KG1 (cell line): Measurements from ENCODE around the gene MTHFD1L.
"Not testable (repeated sequence)": the region's sequence is repeated elsewhere in the genome, so short reads cannot be mapped to it uniquely, and the experiment has no call there.

Source experiments
- DNase-seq: peaks from one replicate; lab custom pipeline; 2025; lab: John Stamatoyannopoulos, UW

Gene MTHFD1L

GRCh38 chr6:151041686-151042085, 176.2 kb downstream of the MTHFD1L start:
- no peak for DNase-seq

- not testable (repeated sequence) for DNase-seq
These were observed 177.4 kb downstream of the MTHFD1L start for GRCh38 chr6:151042911-151043330.

GRCh38 chr6:151043944-151044343, 178.4 kb downstream of the MTHFD1L start:
- no peak for DNase-seq

- DNase-seq, result no peak
These were observed 179.3 kb downstream of the MTHFD1L start for GRCh38 chr6:151044465-151045441.

- DNase-seq, result not testable (repeated sequence)
These were observed 180.2 kb downstream of the MTHFD1L start for GRCh38 chr6:151045511-151046222.

GRCh38 chr6:151051164-151051563, 185.7 kb downstream of the MTHFD1L start:
- DNase-seq, result no peak

- DNase-seq, result no peak
These were observed 186.6 kb downstream of the MTHFD1L start for GRCh38 chr6:151052021-151052646.

- DNase-seq, result no peak
These were observed 188.8 kb downstream of the MTHFD1L start for GRCh38 chr6:151054306-151054705.

GRCh38 chr6:151056230-151056907, 190.9 kb downstream of the MTHFD1L start:
- DNase-seq, result no peak

GRCh38 chr6:151057061-151057460, 191.6 kb downstream of the MTHFD1L start:
- no peak for DNase-seq

GRCh38 chr6:151058021-151058733, 192.7 kb downstream of the MTHFD1L start:
- no peak for DNase-seq

GRCh38 chr6:151059612-151060095, 194.2 kb downstream of the MTHFD1L start:
- DNase-seq, result no peak

- DNase-seq, result no peak
These were observed 194.7 kb downstream of the MTHFD1L start for GRCh38 chr6:151060096-151060765.

GRCh38 chr6:151060766-151061531, 195.4 kb downstream of the MTHFD1L start:
- DNase-seq, result no peak

- no peak for DNase-seq
These were observed 197.8 kb downstream of the MTHFD1L start for GRCh38 chr6:151063352-151063751.

GRCh38 chr6:151063842-151064647, 198.5 kb downstream of the MTHFD1L start:
- DNase-seq, result no peak

- DNase-seq, result no peak
These were observed 199.7 kb downstream of the MTHFD1L start for GRCh38 chr6:151065027-151065815.
